ENCODE measurements around the gene DUSP10. TPM values are rescaled to one million over a fixed set of nuclear protein-coding genes. Genes with fewer than 3 reads are reported as not detected.
A peak's percentile ranks its signal among the peaks of the same experiment; 100 is the strongest.

Gene DUSP10
- total and polyA plus RNA-seq, 2 donors (not counting 1 experiment from before 2014, with no cell fraction given) = 19.4 to 71.7 TPM

DNA sequence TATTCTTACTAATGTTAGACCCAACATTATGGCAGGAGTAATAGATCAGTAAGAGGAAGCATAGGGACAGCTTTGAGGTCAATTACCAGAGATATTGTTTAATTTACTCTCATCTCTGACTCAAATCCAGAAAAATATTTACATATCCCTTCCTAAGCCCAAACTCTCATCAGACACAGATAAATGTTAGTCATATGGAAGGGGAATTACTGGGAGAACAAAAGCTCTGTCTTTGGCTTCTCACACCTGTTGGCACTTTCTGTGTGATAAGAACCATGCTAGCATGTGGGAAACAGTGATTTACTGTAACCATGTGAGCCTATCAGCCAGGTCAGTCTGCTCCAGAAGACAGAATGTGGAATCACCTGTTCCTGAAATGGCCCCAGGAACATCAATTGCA, 72.4 kb downstream of the DUSP10 start:
- Histone ChIP-seq H3K27me3 (ENCODE audit: control insufficient read depth, insufficient read depth, low read length) (no peaks in the 10 kb centered on the region), H2AFZ (ENCODE audit: low read length) (no peak overlapping the region), H3K36me3 (ENCODE audit: control insufficient read depth, insufficient read depth, low read length) (no peaks in the 10 kb centered on the region), H3K4me3 (replicated peaks in 1 of 4; ENCODE audit: control extremely low read depth in 1 of 4, insufficient read depth in 1 of 4, low read depth in 3 of 4, low read length in 4 of 4) (no peak overlapping the region), H3K9ac (ENCODE audit: insufficient read depth, low read length) (no peak overlapping the region), H3K27ac (ENCODE audit: insufficient read depth, low read length) (no peak overlapping the region), H3K4me1 (ENCODE audit: control insufficient read depth, extremely low read depth, insufficient read depth, low read length) (no peaks in the 10 kb centered on the region), H3K9me3 (ENCODE audit: control insufficient read depth, insufficient read depth, low read depth, low read length) (no peaks in the 10 kb centered on the region), H3K79me2 (ENCODE audit: control insufficient read depth, insufficient read depth, low read length) (no peaks in the 10 kb centered on the region), H4K20me1 (ENCODE audit: control insufficient read depth, extremely low read depth, insufficient read depth, low read length) (no peaks in the 10 kb centered on the region), H3K4me2 (ENCODE audit: extremely low read depth, insufficient read depth, low read length) (no peak overlapping the region)
- TF ChIP-seq, protein P1, sequence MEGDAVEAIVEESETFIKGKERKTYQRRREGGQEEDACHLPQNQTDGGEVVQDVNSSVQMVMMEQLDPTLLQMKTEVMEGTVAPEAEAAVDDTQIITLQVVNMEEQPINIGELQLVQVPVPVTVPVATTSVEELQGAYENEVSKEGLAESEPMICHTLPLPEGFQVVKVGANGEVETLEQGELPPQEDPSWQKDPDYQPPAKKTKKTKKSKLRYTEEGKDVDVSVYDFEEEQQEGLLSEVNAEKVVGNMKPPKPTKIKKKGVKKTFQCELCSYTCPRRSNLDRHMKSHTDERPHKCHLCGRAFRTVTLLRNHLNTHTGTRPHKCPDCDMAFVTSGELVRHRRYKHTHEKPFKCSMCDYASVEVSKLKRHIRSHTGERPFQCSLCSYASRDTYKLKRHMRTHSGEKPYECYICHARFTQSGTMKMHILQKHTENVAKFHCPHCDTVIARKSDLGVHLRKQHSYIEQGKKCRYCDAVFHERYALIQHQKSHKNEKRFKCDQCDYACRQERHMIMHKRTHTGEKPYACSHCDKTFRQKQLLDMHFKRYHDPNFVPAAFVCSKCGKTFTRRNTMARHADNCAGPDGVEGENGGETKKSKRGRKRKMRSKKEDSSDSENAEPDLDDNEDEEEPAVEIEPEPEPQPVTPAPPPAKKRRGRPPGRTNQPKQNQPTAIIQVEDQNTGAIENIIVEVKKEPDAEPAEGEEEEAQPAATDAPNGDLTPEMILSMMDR (conservative IDR thresholded peaks at IDR 0.05 in 1 of 2, IDR thresholded peaks at IDR 0.05 in 1 of 2; ENCODE audit: low read depth in 1 of 2, low read length in 2 of 2) = no peak
- no peak for TF ChIP-seq EZH2 (IDR thresholded peaks at IDR 0.05; ENCODE audit: low read length, missing control alignments)
- DNase-seq (ENCODE audit: low read depth in 2 of 2) = no peak

DNA sequence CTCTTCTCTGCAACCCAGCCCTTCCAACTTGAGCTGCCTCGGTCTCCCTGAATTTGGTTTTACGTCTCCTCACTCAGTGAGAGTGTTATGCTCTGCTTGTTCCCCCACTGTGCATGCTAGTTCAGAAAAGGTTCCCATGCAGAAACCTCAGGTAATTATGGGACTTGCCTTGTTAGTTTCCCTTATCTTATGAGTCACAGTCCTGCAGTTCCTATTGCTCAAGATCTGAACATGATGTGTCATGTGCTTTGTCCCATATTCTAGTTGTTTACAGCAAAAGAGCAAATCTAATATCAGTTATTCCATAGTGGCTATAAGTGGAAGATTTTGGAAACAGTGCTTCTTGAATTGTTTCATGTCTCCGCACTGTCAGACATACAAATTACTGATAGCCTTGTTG, 74.4 kb downstream of the DUSP10 start:
- Histone ChIP-seq H2AFZ (ENCODE audit: low read length) (no peak overlapping the region), H3K9me3 (ENCODE audit: control insufficient read depth, insufficient read depth, low read depth, low read length) (no peaks in the 10 kb centered on the region), H3K4me1 (ENCODE audit: control insufficient read depth, extremely low read depth, insufficient read depth, low read length) (no peaks in the 10 kb centered on the region), H3K4me3 (replicated peaks in 1 of 4; ENCODE audit: control extremely low read depth in 1 of 4, insufficient read depth in 1 of 4, low read depth in 3 of 4, low read length in 4 of 4) (no peak overlapping the region), H3K27me3 (ENCODE audit: control insufficient read depth, insufficient read depth, low read length) (no peaks in the 10 kb centered on the region), H3K4me2 (ENCODE audit: extremely low read depth, insufficient read depth, low read length) (no peak overlapping the region), H3K9ac (ENCODE audit: insufficient read depth, low read length) (no peak overlapping the region), H3K27ac (ENCODE audit: insufficient read depth, low read length) (no peak overlapping the region), H3K36me3 (ENCODE audit: control insufficient read depth, insufficient read depth, low read length) (no peaks in the 10 kb centered on the region), H4K20me1 (ENCODE audit: control insufficient read depth, extremely low read depth, insufficient read depth, low read length) (no peaks in the 10 kb centered on the region), H3K79me2 (ENCODE audit: control insufficient read depth, insufficient read depth, low read length) (no peaks in the 10 kb centered on the region)
- TF ChIP-seq EZH2 (IDR thresholded peaks at IDR 0.05; ENCODE audit: low read length, missing control alignments) = no peak
- TF ChIP-seq, protein P1 (conservative IDR thresholded peaks at IDR 0.05 in 1 of 2, IDR thresholded peaks at IDR 0.05 in 1 of 2; ENCODE audit: low read depth in 1 of 2, low read length in 2 of 2) = no peak
- peak; percentile 70 to 84 for DNase-seq (ENCODE audit: low read depth in 2 of 2)

DNA sequence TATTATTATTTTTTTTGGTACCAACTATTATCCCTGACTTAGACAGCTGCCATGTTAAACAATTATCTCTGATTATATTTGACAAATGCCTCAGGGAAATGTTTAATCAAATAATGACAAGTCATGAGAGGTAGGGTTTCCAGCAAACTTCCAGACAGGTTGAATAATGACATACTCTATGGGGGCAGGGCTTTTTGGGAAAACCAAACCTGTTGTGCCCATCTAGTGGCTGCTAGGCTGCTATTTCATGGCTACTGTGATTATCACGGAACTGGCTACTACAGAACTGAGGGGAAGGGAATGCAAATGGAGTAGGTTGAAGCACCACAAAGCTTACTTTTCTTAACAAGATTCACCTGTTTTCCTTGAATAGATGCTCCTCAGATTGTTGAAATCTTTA, 77.6 kb downstream of the DUSP10 start:
- Histone ChIP-seq H2AFZ (ENCODE audit: low read length) (no peak overlapping the region), H3K36me3 (ENCODE audit: control insufficient read depth, insufficient read depth, low read length) (no peaks in the 10 kb centered on the region), H3K4me3 (replicated peaks in 1 of 4; ENCODE audit: control extremely low read depth in 1 of 4, insufficient read depth in 1 of 4, low read depth in 3 of 4, low read length in 4 of 4) (no peak overlapping the region), H4K20me1 (ENCODE audit: control insufficient read depth, extremely low read depth, insufficient read depth, low read length) (no peaks in the 10 kb centered on the region), H3K27ac (ENCODE audit: insufficient read depth, low read length) (no peak overlapping the region), H3K4me2 (ENCODE audit: extremely low read depth, insufficient read depth, low read length) (no peak overlapping the region), H3K27me3 (ENCODE audit: control insufficient read depth, insufficient read depth, low read length) (no peaks in the 10 kb centered on the region), H3K9me3 (ENCODE audit: control insufficient read depth, insufficient read depth, low read depth, low read length) (no peaks in the 10 kb centered on the region), H3K79me2 (ENCODE audit: control insufficient read depth, insufficient read depth, low read length) (no peaks in the 10 kb centered on the region), H3K4me1 (ENCODE audit: control insufficient read depth, extremely low read depth, insufficient read depth, low read length) (no peaks in the 10 kb centered on the region), H3K9ac (ENCODE audit: insufficient read depth, low read length) (no peak overlapping the region)
- DNase-seq (ENCODE audit: low read depth in 2 of 2) = no peak
- TF ChIP-seq, protein P1 (conservative IDR thresholded peaks at IDR 0.05 in 1 of 2, IDR thresholded peaks at IDR 0.05 in 1 of 2; ENCODE audit: low read depth in 1 of 2, low read length in 2 of 2) = no peak
- no peak for TF ChIP-seq EZH2 (IDR thresholded peaks at IDR 0.05; ENCODE audit: low read length, missing control alignments)
